ENCODE measurements around the gene RERE.
A peak's percentile ranks its signal among the peaks of the same experiment; 100 is the strongest.

Gene RERE

DNA sequence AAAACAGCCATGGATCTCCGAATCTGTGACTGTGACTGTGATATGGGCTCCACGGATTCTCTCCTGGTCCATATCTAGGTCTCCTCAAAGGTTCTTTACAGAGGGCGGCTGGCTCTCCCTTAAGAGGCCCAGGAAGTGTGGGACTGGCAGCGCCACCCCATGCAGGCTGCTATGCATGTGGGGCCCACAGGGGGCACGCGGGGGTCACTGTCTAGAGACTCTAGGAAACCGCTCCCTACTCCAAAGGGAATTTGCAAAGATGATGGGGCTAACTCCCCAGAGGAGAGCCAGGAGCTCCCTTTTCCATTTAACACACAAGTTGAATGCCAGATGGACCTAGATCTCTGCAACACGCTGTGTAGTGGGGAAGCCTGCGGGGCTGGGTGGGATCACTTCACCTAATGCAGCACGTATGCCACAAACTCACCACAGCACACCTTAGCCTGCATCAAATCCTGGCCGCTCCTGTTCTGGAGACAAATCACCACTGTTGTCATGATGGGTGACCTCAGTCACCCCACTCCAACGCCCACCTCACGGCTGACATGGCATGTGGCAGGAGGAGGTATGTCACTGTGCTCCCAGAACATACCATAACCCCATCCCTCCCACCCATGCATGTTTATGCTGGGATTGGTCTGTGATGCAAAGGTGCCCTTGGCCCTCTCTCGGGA lies 437.8 kb downstream of the RERE start:
- Histone ChIP-seq H3K36me3 (ENCODE audit: control insufficient read depth, insufficient read depth, low read length) (peaks cover 9% of the 10 kb centered on the region), H3K4me3 (ENCODE audit: low read depth, low read length) (no peak overlapping the region), H3K27me3 (ENCODE audit: control insufficient read depth, insufficient read depth, low read length) (no peaks in the 10 kb centered on the region), H3K9ac (ENCODE audit: low read length) (no peak overlapping the region), H3K9me3 (ENCODE audit: control insufficient read depth, insufficient read depth, low read depth, low read length) (no peaks in the 10 kb centered on the region), H3K4me1 (ENCODE audit: control insufficient read depth, insufficient read depth, low read length) (peaks cover 27% of the 10 kb centered on the region), H3K27ac (ENCODE audit: low read depth, low read length) (no peak overlapping the region)

DNA sequence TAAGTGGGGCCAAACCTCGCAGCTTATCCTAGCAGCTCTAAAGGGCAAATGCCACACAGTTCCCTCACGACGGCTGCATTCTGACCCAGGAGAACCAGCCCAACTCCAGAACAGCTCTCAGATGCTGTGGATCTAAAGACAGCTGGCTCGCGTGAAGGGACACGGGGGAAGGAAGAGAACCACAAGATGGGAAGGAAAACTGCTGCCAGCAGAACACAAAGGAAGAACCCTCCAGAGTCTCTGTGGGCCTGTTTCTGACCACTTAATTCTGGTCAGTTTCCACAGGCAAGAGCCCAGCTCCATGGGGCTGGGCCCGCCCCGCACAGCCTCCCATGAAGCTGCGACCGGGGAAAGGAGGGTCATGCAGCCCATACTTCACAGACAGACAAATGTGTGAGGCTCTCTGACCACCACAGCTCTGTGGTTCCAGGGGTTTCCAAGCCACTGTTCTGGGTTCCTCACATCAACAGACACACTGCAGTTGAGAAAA lies 438.4 kb downstream of the RERE start:
- H3K27me3 ChIP-seq (ENCODE audit: control insufficient read depth, insufficient read depth, low read length): no peaks in the 10 kb centered on the region
- no peak overlapping the region for H3K9ac ChIP-seq (ENCODE audit: low read length)
- H3K27ac ChIP-seq (ENCODE audit: low read depth, low read length): no peak overlapping the region
- H3K4me3 ChIP-seq (ENCODE audit: low read depth, low read length): no peak overlapping the region
- H3K9me3 ChIP-seq (ENCODE audit: control insufficient read depth, insufficient read depth, low read depth, low read length): no peaks in the 10 kb centered on the region
- H3K36me3 ChIP-seq (ENCODE audit: control insufficient read depth, insufficient read depth, low read length): peaks cover 6% of the 10 kb centered on the region; the same call in 1 of the 2 replicates
- peaks cover 33% of the 10 kb centered on the region for H3K4me1 ChIP-seq (ENCODE audit: control insufficient read depth, insufficient read depth, low read length)

DNA sequence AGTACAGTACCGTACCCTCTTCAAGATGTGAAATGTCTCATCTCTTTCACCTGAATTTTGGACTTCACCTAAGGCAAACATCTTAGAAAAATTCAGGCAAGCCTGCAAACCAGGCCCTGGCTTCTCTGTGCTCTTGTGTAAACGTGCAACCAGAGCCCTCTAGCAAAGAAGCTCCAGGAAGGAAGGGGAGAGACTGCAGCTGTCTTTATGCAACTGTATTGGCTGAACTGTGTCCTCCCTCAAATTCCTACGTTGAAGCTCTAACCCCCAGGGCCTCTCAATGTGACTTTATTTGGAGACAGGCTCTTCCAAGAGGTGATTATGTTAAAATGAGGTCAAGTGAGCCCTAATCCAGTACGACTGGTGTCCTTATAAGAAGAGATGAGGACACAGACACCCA lies 439.3 kb downstream of the RERE start:
- Histone ChIP-seq H3K27ac (ENCODE audit: low read depth, low read length) (no peak overlapping the region), H3K36me3 (ENCODE audit: control insufficient read depth, insufficient read depth, low read length) (0 out of 2 replicates have a peak, but pooled peaks cover 5% of the 10 kb centered on the region), H3K27me3 (ENCODE audit: control insufficient read depth, insufficient read depth, low read length) (no peaks in the 10 kb centered on the region), H3K4me1 (ENCODE audit: control insufficient read depth, insufficient read depth, low read length) (peaks cover 42% of the 10 kb centered on the region), H3K9ac (ENCODE audit: low read length) (no peak overlapping the region), H3K4me3 (ENCODE audit: low read depth, low read length) (no peak overlapping the region), H3K9me3 (ENCODE audit: control insufficient read depth, insufficient read depth, low read depth, low read length) (no peaks in the 10 kb centered on the region)

DNA sequence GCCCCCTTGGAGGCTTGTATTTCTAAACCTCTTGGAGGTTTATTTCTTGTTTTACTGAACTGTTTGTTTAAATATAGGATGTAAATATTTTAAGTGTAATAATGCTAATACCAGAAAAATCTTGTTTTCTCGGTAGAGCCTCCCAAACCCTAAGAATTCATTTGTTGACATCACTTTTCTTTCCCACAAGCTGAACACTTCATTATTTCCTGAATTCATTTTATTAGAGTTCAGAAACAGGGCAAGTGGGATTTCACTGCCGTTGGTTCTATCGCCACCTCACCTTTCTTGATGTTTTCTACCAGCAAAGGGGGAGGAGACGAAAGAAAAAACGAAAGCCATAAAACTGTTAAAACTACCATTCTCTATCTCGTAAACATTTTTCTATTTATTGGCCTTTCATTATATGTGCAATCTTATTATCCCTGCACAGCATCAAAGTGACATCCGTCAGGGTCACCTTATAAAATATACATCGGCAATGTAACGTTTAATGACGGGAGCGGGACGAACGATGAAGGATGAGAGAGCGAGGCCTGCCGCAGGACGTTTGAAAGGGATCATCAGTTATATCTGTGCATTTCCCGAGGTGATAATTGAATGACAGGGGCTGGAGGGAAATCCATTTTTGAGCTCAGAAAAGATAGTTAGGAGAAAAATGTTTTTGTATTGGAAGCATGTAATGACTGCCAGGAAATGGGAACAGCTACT lies 440.0 kb downstream of the RERE start:
- H3K36me3 ChIP-seq (ENCODE audit: control insufficient read depth, insufficient read depth, low read length): 0 out of 2 replicates have a peak, but pooled peaks cover 10% of the 10 kb centered on the region
- no peak overlapping the region for H3K9ac ChIP-seq (ENCODE audit: low read length)
- H3K4me1 ChIP-seq (ENCODE audit: control insufficient read depth, insufficient read depth, low read length): peaks cover 47% of the 10 kb centered on the region
- no peaks in the 10 kb centered on the region for H3K9me3 ChIP-seq (ENCODE audit: control insufficient read depth, insufficient read depth, low read depth, low read length)
- H3K27me3 ChIP-seq (ENCODE audit: control insufficient read depth, insufficient read depth, low read length): no peaks in the 10 kb centered on the region
- H3K4me3 ChIP-seq (ENCODE audit: low read depth, low read length): no peak overlapping the region
- no peak overlapping the region for H3K27ac ChIP-seq (ENCODE audit: low read depth, low read length)

DNA sequence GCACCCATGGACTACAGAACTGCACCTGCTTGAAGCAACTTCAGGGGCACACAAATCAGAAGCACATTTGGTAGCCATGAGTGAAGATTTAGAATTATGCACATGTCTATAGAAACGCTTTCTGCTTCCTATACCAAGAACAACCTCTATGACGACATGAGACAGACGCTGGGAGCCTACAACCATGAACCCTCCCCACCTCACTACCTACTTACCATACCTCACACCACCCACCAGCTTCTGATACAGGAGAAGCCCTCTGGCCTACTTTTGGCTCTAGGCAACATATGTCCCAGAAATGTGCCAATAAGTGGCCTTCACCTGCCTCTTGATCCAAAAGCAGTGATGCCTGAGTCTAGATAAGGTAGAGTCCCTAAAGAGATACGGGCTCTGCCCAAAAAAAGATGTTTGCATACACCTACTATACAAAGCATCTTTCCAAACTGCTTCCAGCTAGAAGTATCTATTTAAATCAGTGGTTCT lies 441.0 kb downstream of the RERE start:
- Histone ChIP-seq H3K9ac (ENCODE audit: low read length) (no peak overlapping the region), H3K4me3 (ENCODE audit: low read depth, low read length) (no peak overlapping the region), H3K4me1 (ENCODE audit: control insufficient read depth, insufficient read depth, low read length) (peaks cover 48% of the 10 kb centered on the region), H3K9me3 (ENCODE audit: control insufficient read depth, insufficient read depth, low read depth, low read length) (no peaks in the 10 kb centered on the region), H3K27me3 (ENCODE audit: control insufficient read depth, insufficient read depth, low read length) (no peaks in the 10 kb centered on the region), H3K36me3 (ENCODE audit: control insufficient read depth, insufficient read depth, low read length) (0 out of 2 replicates have a peak, but pooled peaks cover 10% of the 10 kb centered on the region), H3K27ac (ENCODE audit: low read depth, low read length) (no peak overlapping the region)

DNA sequence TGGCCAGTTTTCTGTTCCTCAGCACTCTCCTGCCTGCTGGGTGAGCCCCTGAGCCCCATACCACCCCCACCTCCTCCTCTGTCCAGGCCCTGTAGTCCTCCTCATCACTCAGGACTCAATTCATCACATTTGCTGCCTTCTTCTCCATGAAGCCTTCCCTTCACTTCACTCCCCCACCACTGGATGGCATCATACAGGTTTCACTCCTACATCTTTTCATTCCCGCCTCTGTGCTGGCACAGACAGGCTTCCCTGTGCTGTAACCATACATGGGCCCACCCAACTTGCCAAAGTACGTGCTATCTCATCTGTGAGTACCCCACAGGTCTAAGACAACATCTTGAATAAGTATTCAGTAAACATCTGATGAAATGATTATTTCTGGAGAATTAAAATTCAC lies 442.6 kb downstream of the RERE start:
- H3K27me3 ChIP-seq (ENCODE audit: control insufficient read depth, insufficient read depth, low read length): no peaks in the 10 kb centered on the region
- H3K9me3 ChIP-seq (ENCODE audit: control insufficient read depth, insufficient read depth, low read depth, low read length): no peaks in the 10 kb centered on the region
- no peak overlapping the region for H3K4me3 ChIP-seq (ENCODE audit: low read depth, low read length)
- no peak overlapping the region for H3K27ac ChIP-seq (ENCODE audit: low read depth, low read length)
- H3K36me3 ChIP-seq (ENCODE audit: control insufficient read depth, insufficient read depth, low read length): 0 out of 2 replicates have a peak, but pooled peaks cover 5% of the 10 kb centered on the region
- H3K4me1 ChIP-seq (ENCODE audit: control insufficient read depth, insufficient read depth, low read length): peaks cover 57% of the 10 kb centered on the region
- no peak overlapping the region for H3K9ac ChIP-seq (ENCODE audit: low read length)

DNA sequence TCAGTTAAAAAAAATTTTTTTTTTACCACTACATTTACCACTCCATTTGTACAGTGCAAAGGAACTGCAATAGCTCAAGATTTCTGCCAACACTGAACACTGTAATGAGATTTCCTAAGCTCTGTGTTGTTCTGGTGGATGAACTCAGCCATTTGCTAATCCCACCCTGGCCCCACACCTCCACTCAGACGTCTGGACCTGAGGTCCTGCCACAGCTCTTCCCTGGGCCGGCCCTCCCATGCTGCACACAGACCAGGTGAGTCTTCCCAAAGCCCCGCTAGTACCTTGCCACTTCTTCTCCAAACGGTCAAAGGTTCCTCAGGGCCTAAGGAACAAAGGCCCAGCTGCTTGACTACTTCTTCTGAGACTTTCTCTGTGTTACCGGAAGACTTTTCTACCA lies 443.1 kb downstream of the RERE start:
- H3K4me3 ChIP-seq (ENCODE audit: low read depth, low read length): no peak overlapping the region
- H3K27me3 ChIP-seq (ENCODE audit: control insufficient read depth, insufficient read depth, low read length): no peaks in the 10 kb centered on the region
- H3K9ac ChIP-seq (ENCODE audit: low read length): no peak overlapping the region
- H3K9me3 ChIP-seq (ENCODE audit: control insufficient read depth, insufficient read depth, low read depth, low read length): no peaks in the 10 kb centered on the region
- peaks cover 57% of the 10 kb centered on the region for H3K4me1 ChIP-seq (ENCODE audit: control insufficient read depth, insufficient read depth, low read length)
- no peak overlapping the region for H3K27ac ChIP-seq (ENCODE audit: low read depth, low read length)
- 0 out of 2 replicates have a peak, but pooled peaks cover 5% of the 10 kb centered on the region for H3K36me3 ChIP-seq (ENCODE audit: control insufficient read depth, insufficient read depth, low read length)

DNA sequence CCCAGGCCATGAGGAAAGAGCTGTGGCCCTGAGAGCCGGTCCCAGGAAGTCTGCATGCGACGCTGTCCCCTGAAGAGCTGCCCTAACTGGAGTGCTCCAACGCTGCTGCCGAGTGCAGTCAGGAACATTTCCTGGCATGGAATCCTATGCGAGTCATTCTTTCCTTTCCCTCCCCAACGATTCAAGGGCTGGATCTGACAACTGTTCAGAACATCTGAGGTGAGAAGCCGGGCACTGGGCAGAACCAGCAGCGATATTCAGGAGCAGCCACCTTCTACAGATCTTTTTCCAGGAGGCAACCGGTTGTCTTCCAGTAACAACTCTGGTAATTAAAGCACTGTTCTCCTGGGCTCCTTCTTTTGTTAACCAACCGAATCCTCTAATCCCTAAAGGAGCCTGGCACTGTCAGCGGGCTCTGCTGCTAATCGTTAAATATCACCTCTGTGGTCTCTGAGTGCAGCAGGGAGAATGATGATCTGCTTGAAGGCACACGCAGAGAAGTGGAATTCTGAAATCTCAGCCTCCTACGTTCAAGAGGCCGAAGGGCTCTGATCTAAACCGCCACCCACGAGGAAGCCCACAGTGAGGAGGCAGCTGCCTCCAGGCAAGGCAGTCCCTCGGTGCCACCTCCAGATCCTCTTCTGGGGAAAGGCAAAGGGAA lies 443.7 kb downstream of the RERE start:
- Histone ChIP-seq H3K4me3 (ENCODE audit: low read depth, low read length) (no peak overlapping the region), H3K36me3 (ENCODE audit: control insufficient read depth, insufficient read depth, low read length) (0 out of 2 replicates have a peak, but pooled peaks cover 5% of the 10 kb centered on the region), H3K4me1 (ENCODE audit: control insufficient read depth, insufficient read depth, low read length) (peaks cover 54% of the 10 kb centered on the region), H3K27me3 (ENCODE audit: control insufficient read depth, insufficient read depth, low read length) (no peaks in the 10 kb centered on the region), H3K9ac (ENCODE audit: low read length) (no peak overlapping the region), H3K27ac (ENCODE audit: low read depth, low read length) (peak overlapping the region; percentile 27; the same call in 1 of the 2 replicates), H3K9me3 (ENCODE audit: control insufficient read depth, insufficient read depth, low read depth, low read length) (no peaks in the 10 kb centered on the region)

DNA sequence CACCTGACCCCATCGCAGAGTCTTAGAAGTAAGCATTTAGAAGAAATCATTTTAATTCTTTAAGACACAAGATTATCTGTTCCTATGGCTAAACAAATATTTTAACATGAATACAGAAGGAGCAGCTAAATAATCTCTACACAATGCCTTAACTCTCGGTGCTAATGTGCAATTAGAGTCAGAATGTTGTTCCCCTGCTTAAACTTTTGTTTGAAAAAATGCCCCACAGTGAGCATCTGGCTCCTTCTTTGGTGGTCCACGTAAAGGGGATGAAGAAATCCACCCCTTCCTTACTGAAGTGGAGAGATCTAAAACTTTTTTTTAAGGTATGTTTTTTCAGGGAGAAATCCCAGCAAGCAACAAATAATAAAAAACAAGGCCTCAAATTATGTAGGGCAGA lies 444.3 kb downstream of the RERE start:
- H3K4me1 ChIP-seq (ENCODE audit: control insufficient read depth, insufficient read depth, low read length): peaks cover 49% of the 10 kb centered on the region
- H3K27ac ChIP-seq (ENCODE audit: low read depth, low read length): peak overlapping the region; percentile 27; the same call in 1 of the 2 replicates
- H3K9ac ChIP-seq (ENCODE audit: low read length): no peak overlapping the region
- no peaks in the 10 kb centered on the region for H3K27me3 ChIP-seq (ENCODE audit: control insufficient read depth, insufficient read depth, low read length)
- H3K4me3 ChIP-seq (ENCODE audit: low read depth, low read length): no peak overlapping the region
- 0 out of 2 replicates have a peak, but pooled peaks cover 5% of the 10 kb centered on the region for H3K36me3 ChIP-seq (ENCODE audit: control insufficient read depth, insufficient read depth, low read length)
- no peaks in the 10 kb centered on the region for H3K9me3 ChIP-seq (ENCODE audit: control insufficient read depth, insufficient read depth, low read depth, low read length)

DNA sequence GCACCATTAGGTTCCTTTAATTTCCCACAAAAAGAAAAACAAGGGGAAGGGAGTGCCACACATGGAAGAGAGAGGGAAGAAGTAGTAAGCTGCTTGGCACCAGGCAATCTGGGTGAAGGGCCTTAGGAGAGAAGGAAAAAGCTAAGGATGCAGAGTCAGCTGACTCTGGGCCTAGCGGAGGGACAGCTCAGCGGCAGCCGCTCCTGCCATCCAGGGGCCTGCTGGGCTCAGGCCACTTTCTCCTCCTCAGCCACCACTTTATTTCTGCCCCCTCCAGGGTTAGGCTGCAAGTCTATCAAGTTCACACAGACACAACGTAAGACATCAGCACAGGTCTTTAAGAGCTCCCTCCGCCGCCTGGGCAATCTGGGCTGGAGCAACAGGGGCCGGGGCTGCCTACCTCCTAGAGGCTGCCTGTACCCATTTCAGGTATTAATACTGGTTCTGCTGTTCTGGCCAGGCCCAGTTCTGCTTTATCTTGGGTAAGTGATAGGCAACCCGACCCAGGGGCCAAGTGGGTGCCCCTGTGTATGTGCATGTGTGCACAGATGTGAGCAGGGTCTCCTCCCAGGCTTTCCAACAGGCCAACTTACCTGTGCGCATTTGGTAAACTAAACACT lies 446.0 kb downstream of the RERE start:
- Histone ChIP-seq H3K4me1 (ENCODE audit: control insufficient read depth, insufficient read depth, low read length) (peaks cover 51% of the 10 kb centered on the region), H3K27me3 (ENCODE audit: control insufficient read depth, insufficient read depth, low read length) (no peaks in the 10 kb centered on the region), H3K36me3 (ENCODE audit: control insufficient read depth, insufficient read depth, low read length) (peaks cover 6% of the 10 kb centered on the region; the same call in 1 of the 2 replicates), H3K4me3 (ENCODE audit: low read depth, low read length) (no peak overlapping the region), H3K27ac (ENCODE audit: low read depth, low read length) (peak overlapping the region; percentile 16; the same call in 1 of the 2 replicates), H3K9me3 (ENCODE audit: control insufficient read depth, insufficient read depth, low read depth, low read length) (no peaks in the 10 kb centered on the region), H3K9ac (ENCODE audit: low read length) (no peak overlapping the region)

All from HUES6 (cell line).